BE2C (cell line): ENCODE results near the gene PRKAR2B.

ENCODE experiments used
- DNase-seq: peaks from one replicate; pipeline ENCODE4 v3.0.0-alpha.2; 2020
- H3K27me3 ChIP-seq: fragments of 250-450 bp; sonication (Bioruptor Pico); 2 replicates; pipeline ENCODE4 v1.5.1; 2020; ENCODE audit warnings: mild to moderate bottlenecking
- H3K36me3 ChIP-seq: fragments of 250-450 bp; sonication (Bioruptor Pico); 2 replicates; pipeline ENCODE4 v1.5.1; 2020; ENCODE audit warnings: mild to moderate bottlenecking
- H3K4me1 ChIP-seq: fragments of 250-450 bp; sonication (Bioruptor Pico); 2 replicates; pipeline ENCODE4 v1.5.1; 2020
- H3K4me3 ChIP-seq: 2 replicates; pipeline ENCODE4 v1.5.1; 2011; ENCODE audit warnings: low read depth, low read length
- H3K9me3 ChIP-seq: fragments of 250-450 bp; sonication (Bioruptor Pico); 2 replicates; pipeline ENCODE4 v1.5.1; 2020
- TF ChIP-seq, protein P1 (sequence below): IDR thresholded peaks from 2 replicates; pipeline ENCODE4 v1.5.1; 2012; ENCODE audit warnings: mild to moderate bottlenecking, low read depth, low read length

PRKAR2B gene

DNA sequence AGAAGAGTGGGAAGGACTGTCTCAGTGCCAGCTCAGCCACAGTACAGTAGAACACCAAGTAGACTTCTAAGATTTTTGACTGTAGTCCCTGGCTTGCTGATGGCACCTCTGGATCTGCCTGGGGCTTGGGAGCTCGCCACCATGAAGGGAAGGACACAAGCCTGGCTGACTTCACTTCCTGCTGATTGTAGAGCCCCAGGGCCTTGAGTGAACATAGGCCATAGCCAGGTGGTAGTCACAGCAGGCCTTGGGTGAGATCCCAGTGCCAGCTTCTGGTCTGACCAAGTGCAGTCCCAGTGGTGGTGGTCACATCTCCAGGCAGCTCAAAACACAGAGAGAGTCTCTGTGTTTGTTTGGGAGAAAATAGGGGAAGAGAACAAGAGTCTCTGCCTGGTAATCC lies 66.7 kb downstream of the PRKAR2B start:
- Histone ChIP-seq H3K27me3 (no peaks in the 10 kb centered on the region), H3K36me3 (no peaks in the 10 kb centered on the region)
- TF ChIP-seq, protein P1, sequence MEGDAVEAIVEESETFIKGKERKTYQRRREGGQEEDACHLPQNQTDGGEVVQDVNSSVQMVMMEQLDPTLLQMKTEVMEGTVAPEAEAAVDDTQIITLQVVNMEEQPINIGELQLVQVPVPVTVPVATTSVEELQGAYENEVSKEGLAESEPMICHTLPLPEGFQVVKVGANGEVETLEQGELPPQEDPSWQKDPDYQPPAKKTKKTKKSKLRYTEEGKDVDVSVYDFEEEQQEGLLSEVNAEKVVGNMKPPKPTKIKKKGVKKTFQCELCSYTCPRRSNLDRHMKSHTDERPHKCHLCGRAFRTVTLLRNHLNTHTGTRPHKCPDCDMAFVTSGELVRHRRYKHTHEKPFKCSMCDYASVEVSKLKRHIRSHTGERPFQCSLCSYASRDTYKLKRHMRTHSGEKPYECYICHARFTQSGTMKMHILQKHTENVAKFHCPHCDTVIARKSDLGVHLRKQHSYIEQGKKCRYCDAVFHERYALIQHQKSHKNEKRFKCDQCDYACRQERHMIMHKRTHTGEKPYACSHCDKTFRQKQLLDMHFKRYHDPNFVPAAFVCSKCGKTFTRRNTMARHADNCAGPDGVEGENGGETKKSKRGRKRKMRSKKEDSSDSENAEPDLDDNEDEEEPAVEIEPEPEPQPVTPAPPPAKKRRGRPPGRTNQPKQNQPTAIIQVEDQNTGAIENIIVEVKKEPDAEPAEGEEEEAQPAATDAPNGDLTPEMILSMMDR = no peak

DNA sequence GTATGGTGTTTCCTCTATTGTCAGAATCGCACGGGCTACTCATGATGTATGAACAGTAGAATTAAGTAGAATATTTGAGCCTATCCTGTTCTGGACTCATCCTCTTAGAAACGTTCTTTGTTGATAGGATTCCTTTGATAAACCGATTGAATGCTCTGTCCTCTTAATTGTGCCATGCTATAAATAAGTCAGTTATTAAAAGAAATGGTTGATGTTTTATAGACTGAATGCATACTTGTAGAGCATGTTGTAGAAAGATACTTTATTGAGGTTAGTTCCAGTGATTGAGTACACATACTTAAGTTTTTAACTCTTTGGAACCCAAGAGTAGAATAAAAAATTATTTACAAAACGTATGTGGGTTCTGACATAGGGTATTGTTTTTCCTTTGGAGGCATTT lies 69.4 kb downstream of the PRKAR2B start:
- no peak for DNase-seq
- Histone ChIP-seq H3K4me1 (no peaks in the 10 kb centered on the region; the same call in none of the 2 replicates), H3K27me3 (no peaks in the 10 kb centered on the region), H3K36me3 (no peaks in the 10 kb centered on the region), H3K4me3 (no peak overlapping the region), H3K9me3 (no peaks in the 10 kb centered on the region)
- TF ChIP-seq, protein P1 = no peak

More for the DNA sequence above, 66.7 kb downstream of the PRKAR2B start:
- H3K4me1 ChIP-seq = no peaks in the 10 kb centered on the region; the same call in 1 of the 2 replicates
- peak; percentile 27 for DNase-seq
- H3K4me3 ChIP-seq = no peak overlapping the region
- no peaks in the 10 kb centered on the region for H3K9me3 ChIP-seq

DNA sequence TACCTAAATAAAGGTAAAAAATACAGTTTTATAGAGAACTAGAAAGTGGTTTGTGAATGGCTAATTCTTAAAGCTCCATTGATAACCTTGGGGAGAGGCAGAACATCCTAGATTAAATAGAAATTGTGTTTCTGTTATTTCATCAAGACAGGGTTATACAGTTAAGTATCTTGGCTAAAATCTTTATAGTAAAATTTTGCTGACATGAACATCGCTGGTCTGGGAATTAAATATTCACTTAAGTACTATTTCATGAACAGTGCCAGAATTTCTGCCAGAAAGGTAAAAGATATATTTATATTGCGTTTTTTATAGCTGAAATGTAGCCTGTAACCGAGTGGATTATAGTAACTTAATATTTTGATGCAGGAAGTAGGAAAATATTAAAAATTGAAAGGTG lies 70.6 kb downstream of the PRKAR2B start:
- H3K27me3 ChIP-seq = no peaks in the 10 kb centered on the region
- H3K4me3 ChIP-seq = no peak overlapping the region
- H3K36me3 ChIP-seq = no peaks in the 10 kb centered on the region
- H3K9me3 ChIP-seq = no peaks in the 10 kb centered on the region
- H3K4me1 ChIP-seq = no peaks in the 10 kb centered on the region; the same call in none of the 2 replicates
- DNase-seq = no peak
- TF ChIP-seq, protein P1 = no peak

DNA sequence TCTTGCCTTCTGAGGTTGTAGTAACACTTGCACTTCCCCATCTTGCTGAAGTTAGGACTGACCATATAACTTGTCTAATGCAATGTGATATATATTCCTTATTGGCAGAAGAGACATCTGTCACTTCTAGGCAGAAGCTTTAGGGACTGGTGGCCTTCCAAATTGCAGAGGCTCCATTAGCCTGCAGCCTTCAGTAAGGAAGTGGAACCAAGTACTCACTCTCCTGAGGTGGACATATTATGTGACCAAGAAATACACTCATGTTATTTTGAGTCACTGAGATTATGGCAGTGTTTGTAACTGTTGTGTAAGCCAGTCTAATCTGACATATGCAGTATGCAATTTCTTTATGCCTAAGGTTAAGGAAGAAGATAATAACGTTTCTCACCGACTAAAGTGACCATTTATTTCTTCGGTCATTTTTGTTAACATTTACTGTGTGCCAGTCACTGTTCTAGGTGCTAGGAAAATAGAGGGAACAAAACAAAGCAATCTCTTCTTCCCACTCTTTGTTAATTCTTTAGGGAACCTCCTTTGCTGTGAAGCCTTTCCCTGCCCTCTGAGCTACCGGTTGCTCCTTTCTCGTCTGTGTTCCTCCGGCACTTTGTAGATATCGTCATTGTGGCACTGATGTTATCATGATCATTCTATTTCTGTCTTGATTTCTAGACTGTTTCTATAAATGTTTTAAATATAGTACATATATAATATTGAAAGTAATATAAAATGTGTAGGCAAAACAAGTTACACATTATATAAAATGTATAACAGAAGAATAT lies 71.4 kb downstream of the PRKAR2B start:
- Histone ChIP-seq H3K4me3 (no peak overlapping the region), H3K27me3 (no peaks in the 10 kb centered on the region), H3K36me3 (no peaks in the 10 kb centered on the region), H3K4me1 (no peaks in the 10 kb centered on the region; the same call in none of the 2 replicates), H3K9me3 (no peaks in the 10 kb centered on the region)
- TF ChIP-seq, protein P1 = no peak
- DNase-seq = no peak

DNA sequence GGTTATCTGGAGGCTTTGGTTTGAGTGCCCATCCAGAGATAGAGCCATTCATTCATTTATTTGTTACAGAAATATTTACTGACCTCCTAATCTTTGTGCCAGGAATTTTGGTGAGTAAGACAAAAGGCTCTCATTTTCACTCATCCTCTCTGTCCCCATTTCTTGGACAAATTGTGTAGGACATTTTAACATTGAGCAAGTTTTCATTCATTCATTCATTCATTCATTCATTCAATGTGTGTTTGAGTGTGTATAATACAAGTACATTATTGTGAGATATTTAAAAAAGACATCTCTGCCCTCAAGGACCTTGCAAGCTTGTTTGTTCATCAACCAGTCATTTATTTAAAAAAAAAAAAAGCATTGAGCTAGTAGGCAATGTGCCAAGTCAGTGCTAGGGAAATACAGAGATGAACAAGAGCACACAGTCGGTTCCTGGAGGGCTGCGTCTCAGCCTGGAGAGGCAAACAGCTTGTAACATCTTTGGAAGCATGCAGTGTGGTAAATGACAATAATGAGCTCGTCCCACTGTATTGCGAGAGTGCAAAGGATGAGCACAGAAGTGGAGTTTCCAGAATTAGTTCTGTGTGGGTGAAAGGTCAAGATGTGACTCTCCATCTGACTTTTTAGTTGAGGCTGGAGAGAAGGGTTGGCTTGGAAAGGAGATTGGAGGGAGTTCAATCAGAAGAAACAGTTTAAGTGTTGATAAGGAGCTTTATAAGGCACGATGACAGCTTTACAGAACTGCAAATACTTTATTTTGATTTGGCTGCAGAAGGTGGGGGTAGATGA lies 73.8 kb downstream of the PRKAR2B start:
- Histone ChIP-seq H3K4me3 (no peak overlapping the region), H3K9me3 (no peaks in the 10 kb centered on the region), H3K36me3 (no peaks in the 10 kb centered on the region), H3K27me3 (no peaks in the 10 kb centered on the region), H3K4me1 (no peaks in the 10 kb centered on the region; the same call in none of the 2 replicates)
- TF ChIP-seq, protein P1 = no peak
- no peak for DNase-seq
